Gastroesophageal sphincter (tissue), 3 donors: ENCODE measurements around the gene RPS3.

Experiments used
- POLR2AphosphoS5 ChIP-seq: sonication (generic); formaldehyde crosslinking; IDR thresholded peaks from one replicate; pipeline ENCODE4 v1.6.1; 2017; ENCODE audit warnings: antibody characterized with exemption
- TF ChIP-seq, protein P1 (sequence below), 4 experiments: fragments of 200-600 bp in 2 of 4; fragments of 450-650 bp in 2 of 4; sonication (generic) in 1 of 4; IDR thresholded peaks; one replicate each; pipeline ENCODE4 v1.5.1; 2017 to 2019; ENCODE audit warnings: antibody characterized with exemption in 4 of 4, mild to moderate bottlenecking in 2 of 4, moderate library complexity in 2 of 4

DNA sequence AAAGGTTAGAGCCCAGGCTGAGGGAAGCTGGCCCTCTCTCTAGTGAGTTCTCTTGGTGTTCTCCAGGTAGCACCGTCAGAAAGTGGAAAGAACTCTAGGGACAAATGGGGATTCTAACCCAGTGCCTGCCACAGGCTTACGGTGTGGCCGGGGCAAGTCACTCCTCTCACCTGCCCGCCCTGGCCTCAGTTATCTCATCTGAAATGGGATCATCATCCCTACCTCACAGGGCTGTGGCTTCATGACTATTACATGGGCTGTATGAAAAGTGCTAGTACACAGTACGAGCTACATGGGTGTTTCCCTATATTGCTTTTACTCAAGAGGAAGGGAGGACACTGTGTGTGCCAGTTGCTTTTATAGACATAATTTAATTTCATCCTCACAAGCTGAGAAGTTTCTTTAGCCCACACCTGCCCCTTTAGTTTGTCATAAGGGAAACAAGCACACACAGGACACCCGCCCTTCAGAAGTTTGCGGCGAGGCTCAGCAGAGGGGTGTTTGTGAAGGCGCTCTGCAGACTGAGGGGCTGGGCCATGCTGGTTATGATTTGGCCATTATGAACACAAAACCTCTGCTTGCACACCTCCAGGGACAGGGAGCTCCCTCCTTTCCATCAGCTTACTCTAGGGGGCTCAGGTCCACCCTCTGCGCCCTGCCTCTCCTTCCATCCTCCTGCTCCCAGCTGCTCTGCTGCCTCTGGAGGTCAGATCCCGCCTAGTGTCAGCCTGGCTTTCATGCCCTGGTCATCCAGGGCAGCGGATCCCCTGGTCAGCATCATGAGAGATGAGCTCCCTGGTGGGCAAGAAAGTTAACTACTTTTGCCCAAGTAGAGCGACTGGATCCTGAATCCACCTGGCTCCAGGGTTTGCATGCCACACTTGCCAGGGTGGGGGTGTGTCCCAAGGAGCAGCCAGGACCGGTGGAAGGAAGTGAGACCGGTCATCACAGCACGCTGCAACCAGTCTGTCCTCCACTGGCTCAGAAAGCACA, 32.5 kb downstream of the RPS3 start:
- TF ChIP-seq, protein P1, sequence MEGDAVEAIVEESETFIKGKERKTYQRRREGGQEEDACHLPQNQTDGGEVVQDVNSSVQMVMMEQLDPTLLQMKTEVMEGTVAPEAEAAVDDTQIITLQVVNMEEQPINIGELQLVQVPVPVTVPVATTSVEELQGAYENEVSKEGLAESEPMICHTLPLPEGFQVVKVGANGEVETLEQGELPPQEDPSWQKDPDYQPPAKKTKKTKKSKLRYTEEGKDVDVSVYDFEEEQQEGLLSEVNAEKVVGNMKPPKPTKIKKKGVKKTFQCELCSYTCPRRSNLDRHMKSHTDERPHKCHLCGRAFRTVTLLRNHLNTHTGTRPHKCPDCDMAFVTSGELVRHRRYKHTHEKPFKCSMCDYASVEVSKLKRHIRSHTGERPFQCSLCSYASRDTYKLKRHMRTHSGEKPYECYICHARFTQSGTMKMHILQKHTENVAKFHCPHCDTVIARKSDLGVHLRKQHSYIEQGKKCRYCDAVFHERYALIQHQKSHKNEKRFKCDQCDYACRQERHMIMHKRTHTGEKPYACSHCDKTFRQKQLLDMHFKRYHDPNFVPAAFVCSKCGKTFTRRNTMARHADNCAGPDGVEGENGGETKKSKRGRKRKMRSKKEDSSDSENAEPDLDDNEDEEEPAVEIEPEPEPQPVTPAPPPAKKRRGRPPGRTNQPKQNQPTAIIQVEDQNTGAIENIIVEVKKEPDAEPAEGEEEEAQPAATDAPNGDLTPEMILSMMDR (IDR thresholded peaks at IDR 0.05): no peak
- TF ChIP-seq POLR2AphosphoS5: no peak
